Measurements from ENCODE around the gene SCN9A. TPM values are rescaled to one million over a fixed set of nuclear protein-coding genes. Genes with fewer than 3 reads are reported as not detected.

Gene SCN9A
- total RNA-seq, 1 experiment from 2014 or later, result 1.3 TPM

- no peak for TF ChIP-seq CTCF (conservative IDR thresholded peaks at IDR 0.05)
- no peak for DNase-seq
- Histone ChIP-seq H3K27ac (ENCODE audit: insufficient read length, low read depth, low read length) (no peak overlapping the region), H3K27me3 (ENCODE audit: insufficient read depth, low read length) (no peaks in the 10 kb centered on the region), H3K18ac (ENCODE audit: insufficient read length, low read depth, low read length) (peak overlapping the region; percentile 58), H3K79me1 (ENCODE audit: insufficient read depth, low read depth, low read length, poor library complexity, severe bottlenecking) (no peaks in the 10 kb centered on the region), H2BK120ac (ENCODE audit: low read depth, low read length, poor library complexity, severe bottlenecking) (no peak overlapping the region), H2BK20ac (ENCODE audit: low read depth, low read length, poor library complexity, severe bottlenecking) (no peak overlapping the region), H3K23ac (ENCODE audit: insufficient read length, low read depth, low read length) (no peak overlapping the region), H3K9ac (ENCODE audit: extremely low read depth, insufficient read length, low read length) (no peak overlapping the region), H3K4ac (ENCODE audit: low read depth, low read length) (no peak overlapping the region), H3K56ac (ENCODE audit: insufficient read length, low read depth, low read length) (no peak overlapping the region), H3K4me2 (ENCODE audit: insufficient read depth, insufficient read length, low read length) (no peak overlapping the region), H3K14ac (ENCODE audit: insufficient read depth, low read length) (no peak overlapping the region), H2BK15ac (ENCODE audit: low read depth, low read length) (no peak overlapping the region), H3K79me2 (ENCODE audit: insufficient read depth, low read length) (no peaks in the 10 kb centered on the region), H2AFZ (ENCODE audit: low read length) (no peak overlapping the region), H4K5ac (ENCODE audit: insufficient read length, low read depth, low read length) (no peak overlapping the region), H4K91ac (ENCODE audit: insufficient read length, low read depth, low read length) (no peak overlapping the region), H2BK5ac (ENCODE audit: insufficient read length, low read length) (no peak overlapping the region), H3K4me1 (ENCODE audit: insufficient read depth, low read length) (no peaks in the 10 kb centered on the region; the same call in 1 of the 2 replicates), H3K9me3 (ENCODE audit: control insufficient read depth, low read depth, low read length) (no peaks in the 10 kb centered on the region), H3T11ph (ENCODE audit: low read length) (no peak overlapping the region), H2BK12ac (ENCODE audit: insufficient read length, low read depth, low read length) (no peak overlapping the region), H3K23me2 (ENCODE audit: insufficient read length, low read depth, low read length, poor library complexity, severe bottlenecking) (no peaks in the 10 kb centered on the region), H4K20me1 (ENCODE audit: control insufficient read depth, insufficient read depth, insufficient read length) (no peaks in the 10 kb centered on the region), H4K8ac (replicated peaks; ENCODE audit: insufficient read length, low read depth, low read length) (no peak overlapping the region), H2AK5ac (ENCODE audit: insufficient read length, low read length) (no peak overlapping the region)
- Mint-ChIP-seq H3K36me3 (ENCODE audit: insufficient read depth in 1 of 3, low read depth in 3 of 3) (no peaks in the 10 kb centered on the region), H3K4me1 (peaks cover 8 to 10% of the 10 kb centered on the region in 2 experiments), H3K27me3 (ENCODE audit: low read depth) (no peaks in the 10 kb centered on the region), H3K27ac (peak overlapping the region in 1 of 3 experiments; percentile 35; a peak in 1 of 7 replicates), H3K9me3 (no peaks in the 10 kb centered on the region), H3K4me3 (no peak overlapping the region)
- WGBS (ENCODE audit: extremely low coverage, insufficient read length, low lambda C conversion rate), result no CpG with 5 or more reads among the region's 3 CpGs
Observed at GRCh38 chr2:166239548-166239947, 136.2 kb downstream of the SCN9A start.

All from H9 (cell line).